ENCODE measurements around the gene PIGM.

GRCh38 chr1:160004425-160004824 is 27.4 kb downstream of the PIGM start:
- TF ChIP-seq CTCF (IDR thresholded peaks at IDR 0.05) (no peak), EP300 (IDR thresholded peaks at IDR 0.05) (no peak), POLR2A (IDR thresholded peaks at IDR 0.05) (no peak)
